GM12874 (cell line): ENCODE data around the gene GALNT7.

ENCODE experiments used
- CTCF ChIP-seq: IDR thresholded peaks from 2 replicates; pipeline ENCODE4 v1.5.1; 2011; ENCODE audit warnings: low read depth, mild to moderate bottlenecking, control low read depth, low read length, moderate library complexity; ENCODE audit not compliant: insufficient read depth

Gene GALNT7

DNA sequence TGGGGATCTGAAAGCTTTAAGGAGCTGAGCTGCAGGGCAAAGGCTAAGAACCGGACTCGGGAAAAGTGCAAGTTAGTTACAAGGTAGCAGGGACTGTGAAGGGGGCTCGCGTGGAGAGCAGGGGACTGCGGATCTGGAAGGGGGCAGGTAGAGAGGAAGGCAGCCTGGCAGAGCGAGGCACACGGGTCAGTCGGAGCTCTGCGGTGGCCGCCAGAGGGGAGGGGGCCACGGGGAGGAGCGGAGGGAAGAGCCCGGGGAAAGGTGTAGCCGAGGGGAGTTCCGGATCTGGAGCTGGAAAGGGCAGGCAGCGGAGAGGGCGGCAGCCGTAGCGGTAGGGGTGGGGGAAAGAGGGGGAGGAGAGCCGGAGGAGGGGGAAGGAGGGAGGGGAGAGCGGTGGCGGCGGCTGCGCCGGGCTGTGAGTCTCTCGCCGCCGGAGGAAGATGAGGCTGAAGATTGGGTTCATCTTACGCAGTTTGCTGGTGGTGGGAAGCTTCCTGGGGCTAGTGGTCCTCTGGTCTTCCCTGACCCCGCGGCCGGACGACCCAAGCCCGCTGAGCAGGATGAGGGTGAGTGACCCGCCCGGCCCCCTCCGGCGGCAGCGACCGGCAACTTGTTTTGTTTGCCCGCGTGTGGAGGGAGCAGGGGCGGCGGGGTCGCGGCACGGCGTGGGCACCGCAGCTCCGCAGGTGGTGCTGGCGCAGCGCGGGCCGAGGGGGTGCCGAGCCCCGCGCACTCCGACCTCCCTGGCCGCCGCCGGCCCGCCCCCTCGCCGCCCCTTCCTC lies at the start of gene GALNT7:
TSS of gene GALNT7 (plus strand) at position 416 of the 782 bp plus-strand sequence. CDS start at position 441, 25 bp downstream.
- no peak for TF ChIP-seq CTCF

DNA sequence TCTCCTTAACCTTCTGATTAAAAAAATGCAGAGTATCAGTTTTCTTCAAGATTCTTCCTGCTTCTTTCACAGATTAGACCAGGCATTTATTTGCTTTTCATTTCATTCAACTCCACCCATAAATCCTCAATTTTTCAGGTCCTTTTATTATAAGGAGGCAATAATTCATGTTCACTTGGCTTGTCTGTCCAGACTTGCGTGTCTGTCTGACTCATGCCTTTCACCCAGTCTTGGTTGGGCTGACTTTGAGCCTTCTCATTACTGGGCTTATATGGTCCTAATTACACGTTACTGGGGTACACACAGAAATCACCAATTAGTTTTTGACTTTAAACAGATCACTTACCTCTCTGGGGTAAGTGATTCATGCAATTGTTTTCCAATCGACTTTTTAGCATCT lies 48.8 kb upstream of the GALNT7 start:
- TF ChIP-seq CTCF: no peak

GRCh38 chr4:173121076-173121561 lies 47.5 kb upstream of the GALNT7 start:
- no peak for TF ChIP-seq CTCF

DNA sequence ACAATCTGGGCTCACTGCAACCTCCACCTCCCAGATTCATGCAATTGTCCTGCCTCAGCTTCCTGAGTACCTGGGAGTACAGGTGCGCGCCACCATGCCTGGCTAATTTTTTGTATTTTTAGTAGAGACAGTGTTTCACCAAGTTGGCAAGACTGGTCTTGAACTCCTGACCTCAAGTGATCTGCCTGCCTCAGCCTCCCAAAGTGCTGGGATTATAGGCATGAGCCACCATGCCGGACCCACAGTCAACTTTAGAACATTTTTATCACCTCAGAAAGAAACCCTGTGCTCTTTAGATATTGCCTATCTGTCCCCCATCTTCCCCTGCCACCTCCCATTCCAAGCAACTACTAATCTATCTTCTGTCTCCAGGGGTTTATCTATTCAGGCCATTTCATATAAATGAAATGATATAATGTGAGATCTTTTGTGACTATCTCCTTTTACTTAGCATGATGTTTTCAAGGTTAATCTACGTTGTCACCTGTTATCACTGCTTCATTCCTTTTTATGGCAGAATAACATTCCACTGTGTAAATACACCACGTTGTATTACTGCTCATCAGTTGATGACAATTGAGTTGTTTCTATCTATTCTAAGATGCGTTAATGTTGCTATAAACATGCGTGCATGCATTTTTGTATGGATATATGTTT lies 44.3 kb upstream of the GALNT7 start:
- no peak for TF ChIP-seq CTCF

DNA sequence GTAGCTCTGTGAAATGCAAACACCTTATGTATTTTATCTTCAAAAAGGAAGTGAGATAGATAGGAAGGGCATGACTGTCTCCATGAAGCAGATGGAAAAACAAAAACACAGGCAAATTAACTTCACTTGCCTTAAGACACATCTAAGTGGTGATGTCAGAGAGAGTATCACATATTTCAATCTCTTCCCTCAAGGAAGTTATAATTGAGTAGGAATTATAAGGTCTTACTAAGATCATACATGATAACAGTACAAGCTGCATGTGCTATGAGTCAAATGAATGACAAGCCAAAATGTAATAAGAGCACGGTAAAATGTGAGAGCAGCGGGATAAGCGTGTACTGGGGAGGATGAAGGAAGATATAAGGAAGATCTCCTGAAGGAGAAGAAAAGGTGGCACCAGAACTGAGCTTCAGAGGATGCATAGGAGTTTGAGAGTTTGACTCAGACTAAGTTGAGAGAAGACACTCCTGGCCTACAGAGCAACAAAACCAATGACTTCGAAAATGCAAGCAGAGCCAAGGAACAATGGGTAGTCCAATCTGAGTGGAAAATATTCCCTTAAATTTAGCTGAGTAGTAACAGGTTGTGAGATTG lies 43.3 kb upstream of the GALNT7 start:
- TF ChIP-seq CTCF: no peak

DNA sequence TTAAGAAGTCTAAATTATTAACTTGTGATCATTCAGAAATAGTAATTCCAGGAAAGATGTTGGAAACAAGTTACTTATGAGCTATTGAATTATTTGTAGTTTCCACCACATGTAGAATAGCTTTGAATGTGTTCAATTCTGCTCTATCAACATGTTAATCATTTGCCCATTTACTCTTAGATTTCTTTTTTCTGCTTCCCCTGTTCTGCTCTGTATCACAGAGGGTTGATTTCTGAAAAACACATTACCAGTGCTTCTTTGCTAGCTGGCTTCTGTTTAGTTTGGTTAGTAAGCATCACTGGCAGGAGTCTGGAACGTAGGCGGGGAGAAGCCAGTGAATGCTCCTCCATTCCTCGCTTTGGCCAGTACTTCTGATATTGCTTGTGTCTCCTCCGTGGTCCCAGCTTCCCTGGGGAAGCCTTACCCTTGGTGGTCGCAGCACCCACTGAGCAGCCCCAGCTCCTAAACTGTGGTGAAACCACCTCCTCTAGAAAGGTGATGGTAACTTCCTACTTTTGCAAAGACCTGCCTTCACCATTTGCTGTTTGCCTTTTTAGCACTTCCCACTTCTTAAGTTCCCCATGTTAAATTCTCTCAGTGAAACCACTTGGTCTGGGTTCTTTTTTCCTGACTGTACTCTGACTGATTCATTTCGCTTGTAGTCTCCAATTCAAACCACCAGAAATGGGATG lies 40.3 kb upstream of the GALNT7 start:
- no peak for TF ChIP-seq CTCF

DNA sequence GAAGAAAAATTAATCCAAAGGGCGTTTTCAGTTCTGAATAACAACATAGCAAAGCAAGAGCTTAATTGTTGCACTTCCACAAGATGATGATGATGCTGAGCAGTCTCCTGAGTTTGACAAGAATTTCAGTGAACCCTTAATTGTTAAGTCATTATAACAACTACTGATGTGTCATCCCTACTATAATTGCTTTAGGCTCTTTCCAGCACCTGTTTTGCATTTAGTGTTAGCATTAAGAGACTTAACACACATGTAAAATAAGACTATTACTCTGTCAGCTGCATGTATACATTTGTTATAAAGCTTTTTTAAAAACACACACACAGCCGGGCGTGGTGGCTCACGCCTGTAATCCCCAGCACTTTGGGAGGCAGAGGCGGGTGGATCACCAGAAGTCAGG lies 37.9 kb upstream of the GALNT7 start:
- no peak for TF ChIP-seq CTCF
